K562 treated with DMSO at 1 percent for 4 hours (cell line): Measurements from ENCODE around the gene TNNC1. TPM values are rescaled to one million over a fixed set of nuclear protein-coding genes. Genes with fewer than 3 reads are reported as not detected.

Experiments
- total RNA-seq: library from RNA; unstranded; fragments of 300-600 nt; gene quantifications from 2 replicates; pipeline ENCODE4 v1.2.3, GENCODE V29; 2022; ENCODE audit not compliant: insufficient read depth

TNNC1 gene
- total RNA-seq = not detected in 2 replicates

DNA sequence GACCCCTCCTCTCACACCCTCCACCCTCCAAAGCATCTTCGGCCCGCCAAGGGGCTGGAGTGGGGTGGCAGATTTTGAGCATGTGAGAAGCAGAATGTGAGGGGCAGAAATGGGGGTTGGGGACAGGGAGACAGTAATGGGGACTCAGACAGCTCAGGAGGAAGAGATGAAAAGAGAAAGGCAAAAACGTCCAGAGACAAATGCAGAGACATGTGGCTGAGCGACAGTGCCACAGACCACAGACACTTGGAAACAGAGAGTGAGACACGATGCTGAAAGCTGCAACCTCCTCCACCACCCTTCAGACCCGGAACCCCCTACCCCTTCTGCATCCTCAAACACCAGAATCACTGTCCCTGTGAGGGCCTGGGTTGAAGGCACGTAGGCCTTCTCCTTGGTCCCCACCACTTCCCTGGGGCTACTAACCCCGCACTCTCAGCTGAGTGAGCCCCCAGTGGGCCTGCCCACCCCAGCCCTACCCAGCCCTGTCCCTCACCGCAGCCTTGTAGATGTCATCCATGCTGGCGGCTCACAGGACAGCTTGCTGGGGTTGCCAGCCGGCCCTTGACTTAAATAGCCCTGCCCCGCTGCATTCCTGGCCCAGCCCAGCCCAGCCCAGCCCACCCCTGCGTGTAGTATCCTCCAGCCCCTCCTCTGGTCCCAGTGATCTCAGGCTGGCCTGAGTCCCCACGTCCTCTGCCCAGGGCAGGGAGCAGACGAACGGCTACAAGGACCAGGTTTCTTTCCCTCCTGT lies at the start of gene TNNC1:
Gene TNNC1 (minus strand): TSS at position 546 of the 754 bp plus-strand sequence. CDS start 26 bp downstream, at position 520.

DNA sequence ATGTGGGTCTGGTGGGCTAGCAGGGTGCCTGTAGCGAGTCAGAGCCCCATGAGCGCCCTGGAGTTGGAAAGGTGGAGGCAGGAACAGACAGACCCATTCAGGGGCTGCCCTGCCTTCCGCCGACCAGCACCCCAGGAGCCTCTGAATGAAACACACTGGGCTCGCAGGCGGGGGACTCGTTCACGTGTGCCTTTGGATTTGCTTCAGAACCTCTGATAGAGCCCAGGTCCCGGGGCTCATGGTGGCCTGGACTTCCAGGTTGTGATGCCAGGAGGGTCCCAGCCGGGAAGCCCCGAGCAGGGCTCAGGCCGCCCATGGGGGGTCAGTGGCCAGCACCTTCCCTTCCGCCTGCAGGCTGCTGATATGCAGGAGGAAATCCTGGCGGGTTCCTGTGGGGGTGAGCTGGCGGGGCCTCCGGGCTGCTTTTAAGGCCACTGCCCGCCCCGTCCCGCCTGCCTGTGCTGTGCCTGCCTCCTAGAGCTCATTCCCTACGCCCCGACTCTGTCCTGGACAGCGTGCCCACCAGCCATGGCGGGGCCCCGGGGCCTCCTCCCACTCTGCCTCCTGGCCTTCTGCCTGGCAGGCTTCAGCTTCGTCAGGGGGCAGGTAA lies 41.1 kb upstream of the TNNC1 start, which contains the start of gene STAB1:
Gene STAB1 (plus strand): TSS at position 453 of the 610 bp plus-strand sequence. CDS start 76 bp downstream, at position 529.

DNA sequence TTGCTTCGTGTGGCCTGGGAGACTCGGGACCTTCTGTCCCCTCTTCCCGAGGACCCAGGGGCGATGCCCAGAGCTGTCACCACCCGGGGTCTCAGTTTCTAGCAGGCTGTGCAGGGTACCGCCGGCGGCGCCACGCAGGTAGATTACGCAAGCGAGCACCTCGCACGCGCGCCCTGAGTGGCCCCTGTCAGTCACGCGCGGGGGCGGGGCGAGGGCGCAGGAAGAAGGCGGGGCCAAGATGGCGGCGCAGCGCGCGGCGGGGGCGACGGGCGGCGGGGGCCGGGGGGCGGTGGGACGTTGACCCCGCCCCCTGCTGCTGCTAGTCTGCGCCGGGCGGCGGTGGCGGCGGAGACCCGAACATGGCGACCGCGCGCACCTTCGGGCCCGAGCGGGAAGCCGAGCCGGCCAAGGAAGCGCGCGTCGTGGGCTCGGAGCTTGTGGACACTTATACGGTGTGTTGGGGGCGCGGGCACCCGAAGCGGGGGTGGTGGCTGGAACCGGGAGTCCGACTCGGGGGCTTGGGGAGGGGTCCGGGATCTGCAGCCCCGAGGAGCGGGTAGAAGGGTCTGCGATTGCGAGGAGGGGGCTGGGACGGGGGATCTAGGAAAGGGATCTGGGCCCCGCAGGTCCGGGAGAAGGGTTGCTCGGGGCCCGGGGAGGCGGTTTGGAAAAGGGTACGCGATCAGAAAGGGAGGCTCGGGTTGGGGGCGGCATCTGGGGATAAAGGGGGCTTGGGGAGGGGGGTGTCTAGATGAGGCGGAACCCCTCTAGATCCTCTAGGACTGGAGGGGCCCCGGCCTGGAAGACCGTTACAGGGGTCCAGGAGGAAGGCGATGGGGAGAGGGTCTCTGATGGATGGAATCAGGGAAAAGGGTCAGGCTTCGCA lies 1.7 kb upstream of the TNNC1 start, which contains the start of gene NISCH:
Gene NISCH (plus strand): TSS at position 322 of the 886 bp plus-strand sequence. CDS start 38 bp downstream, at position 360.

DNA sequence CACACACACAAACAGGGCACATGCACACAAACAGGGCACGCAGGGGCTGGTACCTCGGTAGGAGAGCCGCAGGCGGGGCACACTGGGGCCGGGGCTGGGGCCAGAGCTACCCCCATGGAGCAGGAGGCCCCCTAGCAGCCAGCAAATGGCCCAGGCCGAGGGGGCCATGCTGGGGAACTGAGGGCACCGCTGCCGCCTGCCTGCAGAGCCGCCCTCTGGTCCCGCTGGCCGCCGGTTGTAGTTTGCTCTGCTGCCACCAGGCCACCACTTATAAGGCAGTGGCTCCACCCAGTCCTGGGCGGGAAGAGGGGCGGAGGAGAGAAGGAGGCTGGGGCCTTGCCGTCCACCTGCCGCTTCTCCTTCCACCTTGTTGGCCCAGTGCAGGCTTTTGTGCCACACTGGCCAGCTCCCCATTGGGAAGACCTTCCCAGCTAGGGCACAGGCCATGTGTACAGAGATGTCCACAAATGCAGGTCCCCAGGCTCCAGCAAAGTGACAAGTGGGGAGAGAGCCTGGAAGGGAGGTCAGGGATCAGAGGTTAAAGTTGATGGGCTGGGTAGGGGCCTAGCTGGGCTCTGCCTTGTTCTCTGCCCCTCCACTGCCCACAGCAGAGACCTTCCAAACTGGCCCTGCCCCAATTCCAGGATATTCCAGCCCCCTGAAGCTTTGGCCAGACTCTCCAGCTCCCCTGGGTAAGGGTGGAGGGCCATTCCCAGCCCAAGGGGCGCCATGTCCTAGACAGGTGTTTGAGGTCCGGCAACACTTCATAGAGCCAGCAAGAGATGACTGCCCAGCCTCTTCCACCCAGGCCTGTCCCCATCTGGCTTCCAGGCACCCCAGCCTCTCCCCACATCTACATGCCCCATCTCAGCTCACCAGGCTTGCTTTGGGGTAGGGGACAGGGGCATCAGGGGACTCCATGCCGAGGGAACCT lies 8.7 kb downstream of the TNNC1 start, which contains the start of gene SEMA3G:
Gene SEMA3G (minus strand): TSS at position 244 of the 934 bp plus-strand sequence. CDS start 76 bp downstream, at position 168.

Other genes with a start within 250 kb of the TNNC1 start
- gene TLR9, start 228.4 kb downstream of the TNNC1 start, total RNA-seq = 0.53 TPM in 1 of 2 replicates, not detected in the other
- gene TWF2, start 214.9 kb downstream of the TNNC1 start, total RNA-seq = 155 and 176 TPM in 2 replicates
- gene PPM1M, start 208.3 kb downstream of the TNNC1 start, total RNA-seq = 15.1 and 16.0 TPM in 2 replicates
- 29.5 and 31.8 TPM in 2 replicates for gene WDR82, start 175.4 kb downstream of the TNNC1 start, total RNA-seq
- 1.3 and 3.3 TPM in 2 replicates for gene GLYCTK, start 166.2 kb downstream of the TNNC1 start, total RNA-seq
- 1.0 and 1.6 TPM in 2 replicates for gene DNAH1, start 137.7 kb downstream of the TNNC1 start, total RNA-seq
- 49.6 and 53.6 TPM in 2 replicates for gene BAP1, start 44.0 kb downstream of the TNNC1 start, total RNA-seq
- 42.9 and 43.4 TPM in 2 replicates for gene PHF7, start 43.4 kb downstream of the TNNC1 start, total RNA-seq
- gene SEMA3G, start 8.9 kb downstream of the TNNC1 start, total RNA-seq = 1.0 TPM in 1 of 2 replicates, not detected in the other
- gene NISCH, start 1.6 kb upstream of the TNNC1 start, total RNA-seq = 35.7 and 46.3 TPM in 2 replicates
- gene STAB1, start 41.3 kb upstream of the TNNC1 start, total RNA-seq = 0.58 and 0.67 TPM in 2 replicates
- gene NT5DC2, start 79.8 kb upstream of the TNNC1 start, total RNA-seq = 219 and 226 TPM in 2 replicates
- gene UQCC5, start 82.6 kb upstream of the TNNC1 start, total RNA-seq = 4.0 and 37.3 TPM in 2 replicates
- 18.0 and 19.6 TPM in 2 replicates for gene PBRM1, start 231.9 kb upstream of the TNNC1 start, total RNA-seq
- 25.1 and 33.0 TPM in 2 replicates for gene GNL3, start 232.0 kb upstream of the TNNC1 start, total RNA-seq